Measurements from ENCODE around the gene CFDP1. TPM values are rescaled to one million over a fixed set of nuclear protein-coding genes. Genes with fewer than 3 reads are reported as not detected.

Gene CFDP1
- total RNA-seq, 4 donors from 2014 or later: 42.4 to 49.5 (median 44.0) TPM

DNA sequence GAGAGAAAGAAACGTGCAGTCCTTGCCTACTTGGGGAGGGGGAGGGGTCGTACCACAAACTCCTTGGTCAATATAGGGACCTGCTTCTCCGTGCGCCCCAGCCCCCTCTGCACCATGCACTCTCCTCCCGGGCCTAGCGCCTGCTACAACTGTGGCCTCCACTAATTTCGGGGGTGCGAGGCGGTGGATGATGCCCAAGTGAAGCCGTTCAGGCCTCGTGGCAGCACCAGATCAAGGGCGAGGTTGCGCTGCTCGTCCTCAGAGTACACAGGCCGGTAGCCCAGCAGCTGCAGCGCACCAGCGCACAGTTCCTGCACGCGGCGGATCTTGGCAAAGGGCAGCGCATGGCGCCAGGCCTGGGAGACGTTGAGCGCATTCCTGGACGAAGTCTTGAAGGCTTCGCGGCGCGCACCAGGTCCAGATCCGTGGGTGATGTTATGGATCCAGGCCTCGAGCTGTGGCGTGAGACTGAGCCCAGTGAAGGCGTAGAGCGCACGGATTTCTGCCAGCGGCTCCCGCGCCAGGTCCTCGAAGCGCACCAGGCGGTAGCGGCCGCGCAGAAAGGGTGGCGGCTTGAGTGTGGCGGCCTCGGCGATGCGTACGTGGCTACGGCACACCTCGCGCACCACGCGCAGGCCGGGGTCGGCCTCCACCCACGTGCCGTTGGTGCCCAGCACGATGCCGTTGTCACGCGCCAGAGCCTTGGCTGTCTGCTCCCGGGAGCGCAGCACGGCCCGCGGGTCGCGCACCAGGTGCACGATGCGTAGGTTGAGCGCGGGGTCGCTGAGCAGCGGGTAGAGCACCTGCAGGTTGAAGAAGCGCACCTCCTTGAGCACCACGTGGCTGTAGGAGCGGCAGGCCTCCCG lies 45.4 kb upstream of the CFDP1 start:
- TF ChIP-seq EP300 (IDR thresholded peaks at IDR 0.05): no peak
- no peak for TF ChIP-seq POLR2A (IDR thresholded peaks at IDR 0.05; ENCODE audit: low read depth)
- TF ChIP-seq CTCF (IDR thresholded peaks at IDR 0.05): no peak
- no peak for TF ChIP-seq POLR2AphosphoS5 (IDR thresholded peaks at IDR 0.05)
- H3K4me3 ChIP-seq: no peak overlapping the region
- intact Hi-C loops (cut with DNase I): loop anchor here (10.0 kb wide), 2 partner anchors 116 to 146 kb away; partner anchors contain the start of gene ADAT1
- H3K27me3 ChIP-seq: no peaks in the 10 kb centered on the region
- WGBS: 95% methylated on average over 51 of the region's 80 CpGs
- no peaks in the 10 kb centered on the region for H3K4me1 ChIP-seq
- DNase-seq (ENCODE audit: extremely low spot score): no peak
- H3K27ac ChIP-seq (replicated peaks in 1 of 4): no peak overlapping the region
- H3K36me3 ChIP-seq: no peaks in the 10 kb centered on the region
- no peaks in the 10 kb centered on the region for H3K9me3 ChIP-seq

- no peaks in the 10 kb centered on the region for H3K27me3 ChIP-seq
- no peak overlapping the region for H3K27ac ChIP-seq (replicated peaks in 1 of 4)
- no peaks in the 10 kb centered on the region for H3K9me3 ChIP-seq
- DNase-seq (ENCODE audit: extremely low spot score): no peak
- H3K4me3 ChIP-seq: no peak overlapping the region
- TF ChIP-seq EP300 (IDR thresholded peaks at IDR 0.05) (no peak), POLR2AphosphoS5 (IDR thresholded peaks at IDR 0.05) (no peak), CTCF (IDR thresholded peaks at IDR 0.05) (no peak), POLR2A (IDR thresholded peaks at IDR 0.05; ENCODE audit: low read depth) (no peak)
- WGBS: 77% methylated on average over 4 of the region's 4 CpGs
- no peaks in the 10 kb centered on the region for H3K4me1 ChIP-seq
- intact Hi-C loops (cut with DNase I): loop anchor here (10.0 kb wide), 2 partner anchors 117 to 147 kb away; partner anchors contain the start of gene ADAT1
- H3K36me3 ChIP-seq: no peaks in the 10 kb centered on the region
Observed at GRCh38 chr16:75477680-75478473, 44.6 kb upstream of the CFDP1 start.

DNA sequence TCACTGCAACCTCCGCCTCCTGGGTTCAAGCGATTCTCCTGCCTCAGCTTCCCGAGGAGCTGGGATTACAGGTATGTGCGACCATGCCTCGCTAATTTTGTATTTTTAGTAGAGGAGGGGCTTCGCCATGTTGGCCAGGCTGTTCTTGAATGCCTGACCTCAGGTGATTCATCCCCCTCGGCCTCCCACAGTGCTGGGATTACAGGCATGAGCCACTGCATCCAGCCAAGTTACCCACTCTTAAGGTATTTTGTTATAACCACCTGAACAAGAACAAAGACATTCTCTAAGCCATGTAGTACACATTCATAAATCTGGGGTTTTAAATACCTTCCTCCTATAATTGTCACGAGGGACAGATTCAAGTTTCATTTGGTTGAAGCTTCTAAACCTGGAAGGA lies 43.5 kb upstream of the CFDP1 start:
- Histone ChIP-seq H3K36me3 (no peaks in the 10 kb centered on the region), H3K9me3 (no peaks in the 10 kb centered on the region), H3K27ac (replicated peaks in 1 of 4) (no peak overlapping the region), H3K4me3 (no peak overlapping the region), H3K27me3 (no peaks in the 10 kb centered on the region), H3K4me1 (no peaks in the 10 kb centered on the region)
- no peak for TF ChIP-seq POLR2A (IDR thresholded peaks at IDR 0.05; ENCODE audit: low read depth)
- TF ChIP-seq POLR2AphosphoS5 (IDR thresholded peaks at IDR 0.05): no peak
- no peak for TF ChIP-seq CTCF (IDR thresholded peaks at IDR 0.05)
- TF ChIP-seq EP300 (IDR thresholded peaks at IDR 0.05): no peak
- intact Hi-C loops (cut with DNase I): loop anchor here (10.0 kb wide), 2 partner anchors 118 to 148 kb away; partner anchors contain the start of gene ADAT1
- 96% methylated on average over 8 of the region's 8 CpGs for WGBS
- DNase-seq (ENCODE audit: extremely low spot score): no peak

GRCh38 chr16:75475420-75475847 lies 42.1 kb upstream of the CFDP1 start:
- Histone ChIP-seq H3K4me1 (no peaks in the 10 kb centered on the region), H3K27ac (replicated peaks in 1 of 4) (no peak overlapping the region), H3K27me3 (no peaks in the 10 kb centered on the region), H3K9me3 (no peaks in the 10 kb centered on the region), H3K36me3 (no peaks in the 10 kb centered on the region), H3K4me3 (no peak overlapping the region)
- intact Hi-C loops (cut with DNase I): loop anchor here (10.0 kb wide), 2 partner anchors 119 to 149 kb away; partner anchors contain the start of gene ADAT1
- WGBS: 100% methylated on average over 2 of the region's 2 CpGs
- DNase-seq (ENCODE audit: extremely low spot score): no peak
- TF ChIP-seq CTCF (IDR thresholded peaks at IDR 0.05) (no peak), POLR2A (IDR thresholded peaks at IDR 0.05; ENCODE audit: low read depth) (no peak), EP300 (IDR thresholded peaks at IDR 0.05) (no peak), POLR2AphosphoS5 (IDR thresholded peaks at IDR 0.05) (no peak)
